Activated CD4-positive, alpha-beta T cell treated with anti-CD3 and anti-CD28 coated beads for 36 hours (primary cell): ENCODE results near the gene DLGAP4. TPM values are rescaled to one million over a fixed set of nuclear protein-coding genes. Genes with fewer than 3 reads are reported as not detected.

Experiments used
- ATAC-seq: fragments of 200-7000 bp; cut with Tn5 transposase; one replicate; pipeline ENCODE4 v1.10.0; 2021; ENCODE audit warnings: mild to moderate bottlenecking, moderate library complexity
- CTCF ChIA-PET: fragments of 350-600 bp; sonication (Branson Sonifier 250); formaldehyde crosslinking; loops from one replicate; lab custom pipeline; 2021; ENCODE audit warnings: antibody characterized with exemption; lab: Charles Lee
- POLR2A ChIA-PET: fragments of 350-600 bp; sonication (Branson Sonifier 250); formaldehyde crosslinking; loops from one replicate; lab custom pipeline; 2021; ENCODE audit warnings: antibody characterized with exemption, inconsistent platforms; lab: Charles Lee
- DNase-seq: peaks from one replicate; pipeline ENCODE4 v3.0.0-alpha.2; 2020
- H3K27ac Mint-ChIP-seq: one replicate; pipeline ENCODE4 v1.8.0; 2021; ENCODE audit warnings: mixed read lengths
- H3K27me3 Mint-ChIP-seq: one replicate; pipeline ENCODE4 v1.8.0; 2021; ENCODE audit warnings: mixed read lengths
- H3K36me3 Mint-ChIP-seq: one replicate; pipeline ENCODE4 v1.8.0; 2021; ENCODE audit warnings: low read depth, mixed read lengths
- H3K4me1 Mint-ChIP-seq: one replicate; pipeline ENCODE4 v1.8.0; 2021; ENCODE audit warnings: mixed read lengths
- H3K4me3 Mint-ChIP-seq: one replicate; pipeline ENCODE4 v1.8.0; 2021; ENCODE audit warnings: mild to moderate bottlenecking, moderate library complexity, mixed read lengths
- H3K9me3 Mint-ChIP-seq: one replicate; pipeline ENCODE4 v1.8.0; 2021; ENCODE audit warnings: low read depth, mixed read lengths
- intact Hi-C, 2 experiments: fragments of 100-400 bp; cut with DNase I in 1 of 2; cut with micrococcal nuclease in 1 of 2; formaldehyde crosslinking; loops; one replicate each; pipeline versions ENCODE4 v1.14.2 to v1.15.1; 2022 to 2024; cut with DNase I, micrococcal nuclease
- total RNA-seq, 2 experiments: library from RNA; stranded (reverse); gene quantifications; one replicate each; pipeline ENCODE4 v1.2.3, GENCODE V29; 2021

Gene DLGAP4
- total RNA-seq, 2 experiments from 2014 or later = 19.0 to 21.8 TPM

GRCh38 chr20:36405255-36405654 lies 99.1 kb downstream of the DLGAP4 start:
- H3K4me3 Mint-ChIP-seq = no peak overlapping the region
- ChIA-PET CTCF (no interaction called here), POLR2A (no interaction called here)
- no peak for DNase-seq
- H3K27ac Mint-ChIP-seq = no peak overlapping the region
- peaks cover 20% of the 10 kb centered on the region for H3K27me3 Mint-ChIP-seq
- H3K36me3 Mint-ChIP-seq = no peaks in the 10 kb centered on the region
- intact Hi-C loops = no loop called here
- no peaks in the 10 kb centered on the region for H3K9me3 Mint-ChIP-seq
- ATAC-seq = no peak
- no peaks in the 10 kb centered on the region for H3K4me1 Mint-ChIP-seq

GRCh38 chr20:36407199-36407733 lies 101.1 kb downstream of the DLGAP4 start:
- no peak overlapping the region for H3K4me3 Mint-ChIP-seq
- H3K36me3 Mint-ChIP-seq = no peaks in the 10 kb centered on the region
- ChIA-PET POLR2A (no interaction called here), CTCF (interaction anchor here (0.7 to 1.2 kb wide), 2 partner anchors 8 to 52 kb away, joined by 3 to 6 read pairs; no protein-coding TSS in a partner anchor)
- no peaks in the 10 kb centered on the region for H3K4me1 Mint-ChIP-seq
- H3K27me3 Mint-ChIP-seq = peaks cover 8% of the 10 kb centered on the region
- H3K9me3 Mint-ChIP-seq = no peaks in the 10 kb centered on the region
- H3K27ac Mint-ChIP-seq = no peak overlapping the region
- ATAC-seq (no peak), DNase-seq (no peak)
- intact Hi-C loops = no loop called here

GRCh38 chr20:36408219-36408618 lies 102.1 kb downstream of the DLGAP4 start:
- DNase-seq = no peak
- H3K36me3 Mint-ChIP-seq = no peaks in the 10 kb centered on the region
- CTCF ChIA-PET = interaction anchor here (1.2 kb wide), 1 partner anchor 9 kb away, joined by 6 read pairs; no protein-coding TSS in a partner anchor
- peaks cover 7% of the 10 kb centered on the region for H3K27me3 Mint-ChIP-seq
- H3K4me3 Mint-ChIP-seq = no peak overlapping the region
- intact Hi-C loops = no loop called here
- ATAC-seq = no peak
- no peaks in the 10 kb centered on the region for H3K9me3 Mint-ChIP-seq
- POLR2A ChIA-PET = no interaction called here
- H3K4me1 Mint-ChIP-seq = no peaks in the 10 kb centered on the region
- H3K27ac Mint-ChIP-seq = no peak overlapping the region

GRCh38 chr20:36411861-36412454 lies 105.8 kb downstream of the DLGAP4 start:
- Mint-ChIP-seq H3K36me3 (no peaks in the 10 kb centered on the region), H3K9me3 (no peaks in the 10 kb centered on the region), H3K27me3 (peaks cover 6% of the 10 kb centered on the region), H3K4me1 (no peaks in the 10 kb centered on the region), H3K4me3 (no peak overlapping the region), H3K27ac (no peak overlapping the region)
- POLR2A ChIA-PET = no interaction called here
- intact Hi-C loops = no loop called here
- ATAC-seq (no peak), DNase-seq (no peak)
- CTCF ChIA-PET = interaction anchor here (0.6 kb wide), 1 partner anchor 123 kb away, joined by 3 read pairs; no protein-coding TSS in a partner anchor

GRCh38 chr20:36415475-36416002 lies 109.4 kb downstream of the DLGAP4 start:
- intact Hi-C loops = no loop called here
- ATAC-seq = no peak
- H3K4me1 Mint-ChIP-seq = no peaks in the 10 kb centered on the region
- ChIA-PET POLR2A (no interaction called here), CTCF (no interaction called here)
- H3K36me3 Mint-ChIP-seq = no peaks in the 10 kb centered on the region
- H3K27me3 Mint-ChIP-seq = peaks cover 7% of the 10 kb centered on the region
- no peak for DNase-seq
- no peaks in the 10 kb centered on the region for H3K9me3 Mint-ChIP-seq
- H3K4me3 Mint-ChIP-seq = no peak overlapping the region
- no peak overlapping the region for H3K27ac Mint-ChIP-seq

- Mint-ChIP-seq H3K27ac (no peak overlapping the region), H3K36me3 (no peaks in the 10 kb centered on the region), H3K9me3 (no peaks in the 10 kb centered on the region), H3K4me3 (no peak overlapping the region), H3K4me1 (no peaks in the 10 kb centered on the region), H3K27me3 (peaks cover 12% of the 10 kb centered on the region)
- POLR2A ChIA-PET = interaction anchor here (0.7 kb wide), 1 partner anchor 699 kb away, joined by 3 read pairs; no protein-coding TSS in a partner anchor
- CTCF ChIA-PET = no interaction called here
- DNase-seq (no peak), ATAC-seq (no peak)
- intact Hi-C loops = no loop called here
Measured at GRCh38 chr20:36418711-36419110, 112.6 kb downstream of the DLGAP4 start.

- ChIA-PET CTCF (no interaction called here), POLR2A (no interaction called here)
- intact Hi-C loops = no loop called here
- Mint-ChIP-seq H3K4me1 (no peaks in the 10 kb centered on the region), H3K4me3 (no peak overlapping the region), H3K36me3 (no peaks in the 10 kb centered on the region), H3K27me3 (peaks cover 14% of the 10 kb centered on the region), H3K9me3 (no peaks in the 10 kb centered on the region), H3K27ac (no peak overlapping the region)
- no peak for DNase-seq
- ATAC-seq = no peak
Measured at GRCh38 chr20:36421641-36422040, 115.5 kb downstream of the DLGAP4 start.

- Mint-ChIP-seq H3K27ac (no peak overlapping the region), H3K4me1 (no peaks in the 10 kb centered on the region), H3K9me3 (no peaks in the 10 kb centered on the region), H3K27me3 (peaks cover 10% of the 10 kb centered on the region), H3K36me3 (no peaks in the 10 kb centered on the region), H3K4me3 (no peak overlapping the region)
- intact Hi-C loops = no loop called here
- POLR2A ChIA-PET = no interaction called here
- CTCF ChIA-PET = interaction anchor here (1.1 to 1.7 kb wide), 2 partner anchors 15 to 222 kb away, joined by 4 to 5 read pairs; no protein-coding TSS in a partner anchor
- DNase-seq (no peak), ATAC-seq (no peak)
Measured at GRCh38 chr20:36424314-36424713, 118.2 kb downstream of the DLGAP4 start.

- intact Hi-C loops = no loop called here
- no peak overlapping the region for H3K4me3 Mint-ChIP-seq
- DNase-seq (no peak), ATAC-seq (no peak)
- H3K36me3 Mint-ChIP-seq = no peaks in the 10 kb centered on the region
- no peak overlapping the region for H3K27ac Mint-ChIP-seq
- no peaks in the 10 kb centered on the region for H3K4me1 Mint-ChIP-seq
- no peaks in the 10 kb centered on the region for H3K9me3 Mint-ChIP-seq
- POLR2A ChIA-PET = interaction anchor here (0.6 kb wide), 1 partner anchor 1326 kb away, joined by 3 read pairs; no protein-coding TSS in a partner anchor
- CTCF ChIA-PET = interaction anchor here (1.1 kb wide), 1 partner anchor 223 kb away, joined by 4 read pairs; no protein-coding TSS in a partner anchor
- H3K27me3 Mint-ChIP-seq = peaks cover 8% of the 10 kb centered on the region
Measured at GRCh38 chr20:36425166-36425565, 119.0 kb downstream of the DLGAP4 start.

- ATAC-seq = no peak
- CTCF ChIA-PET = interaction anchor here (0.6 to 1.0 kb wide), 2 partner anchors 8 to 241 kb away, joined by 4 read pairs; no protein-coding TSS in a partner anchor
Measured at GRCh38 chr20:36431604-36432003, 125.5 kb downstream of the DLGAP4 start.

GRCh38 chr20:36432096-36432495 lies 126.0 kb downstream of the DLGAP4 start:
- no peak overlapping the region for H3K27ac Mint-ChIP-seq
- CTCF ChIA-PET = interaction anchor here (0.8 kb wide), 1 partner anchor 201 kb away, joined by 3 read pairs; no protein-coding TSS in a partner anchor
- POLR2A ChIA-PET = no interaction called here
- H3K27me3 Mint-ChIP-seq = no peaks in the 10 kb centered on the region
- peaks cover 2% of the 10 kb centered on the region for H3K4me1 Mint-ChIP-seq
- H3K9me3 Mint-ChIP-seq = no peaks in the 10 kb centered on the region
- DNase-seq (no peak), ATAC-seq (no peak)
- no peaks in the 10 kb centered on the region for H3K36me3 Mint-ChIP-seq
- intact Hi-C loops = no loop called here
- no peak overlapping the region for H3K4me3 Mint-ChIP-seq

More at GRCh38 chr20:36431604-36432003, 125.5 kb downstream of the DLGAP4 start:
- H3K27me3 Mint-ChIP-seq = peaks cover under 1% of the 10 kb centered on the region
- intact Hi-C loops = no loop called here
- no peak overlapping the region for H3K27ac Mint-ChIP-seq
- no peak for DNase-seq
- POLR2A ChIA-PET = no interaction called here
- no peaks in the 10 kb centered on the region for H3K9me3 Mint-ChIP-seq
- peaks cover 2% of the 10 kb centered on the region for H3K4me1 Mint-ChIP-seq
- H3K36me3 Mint-ChIP-seq = no peaks in the 10 kb centered on the region
- no peak overlapping the region for H3K4me3 Mint-ChIP-seq
